ENCODE data around the gene RELN.
"Not testable (repeated sequence)": the region's sequence is repeated elsewhere in the genome, so short reads cannot be mapped to it uniquely, and the experiment has no call there.

Gene RELN

DNA sequence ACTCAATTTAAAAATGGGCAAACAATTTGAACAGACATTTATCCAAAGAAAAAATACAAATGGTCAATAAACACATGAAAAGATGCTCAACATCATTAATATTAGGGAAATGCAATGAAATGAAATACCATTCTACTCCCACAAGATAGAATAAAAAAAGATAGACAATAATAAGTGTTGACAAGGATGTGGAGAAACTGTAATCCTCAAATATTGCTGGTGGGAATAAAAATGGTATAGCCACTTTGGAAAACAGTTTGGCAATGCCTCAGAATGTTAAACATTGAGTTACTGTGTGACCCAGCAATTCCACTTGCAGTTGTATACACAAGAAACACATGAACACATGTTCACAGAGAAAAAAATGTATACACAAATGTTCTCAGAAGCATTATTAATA, 197.6 kb downstream of the RELN start:
- no peak for DNase-seq (ENCODE audit: low read depth)
- H3K4me3 ChIP-seq (ENCODE audit: low read length), result no peak overlapping the region
- TF ChIP-seq, protein P1, sequence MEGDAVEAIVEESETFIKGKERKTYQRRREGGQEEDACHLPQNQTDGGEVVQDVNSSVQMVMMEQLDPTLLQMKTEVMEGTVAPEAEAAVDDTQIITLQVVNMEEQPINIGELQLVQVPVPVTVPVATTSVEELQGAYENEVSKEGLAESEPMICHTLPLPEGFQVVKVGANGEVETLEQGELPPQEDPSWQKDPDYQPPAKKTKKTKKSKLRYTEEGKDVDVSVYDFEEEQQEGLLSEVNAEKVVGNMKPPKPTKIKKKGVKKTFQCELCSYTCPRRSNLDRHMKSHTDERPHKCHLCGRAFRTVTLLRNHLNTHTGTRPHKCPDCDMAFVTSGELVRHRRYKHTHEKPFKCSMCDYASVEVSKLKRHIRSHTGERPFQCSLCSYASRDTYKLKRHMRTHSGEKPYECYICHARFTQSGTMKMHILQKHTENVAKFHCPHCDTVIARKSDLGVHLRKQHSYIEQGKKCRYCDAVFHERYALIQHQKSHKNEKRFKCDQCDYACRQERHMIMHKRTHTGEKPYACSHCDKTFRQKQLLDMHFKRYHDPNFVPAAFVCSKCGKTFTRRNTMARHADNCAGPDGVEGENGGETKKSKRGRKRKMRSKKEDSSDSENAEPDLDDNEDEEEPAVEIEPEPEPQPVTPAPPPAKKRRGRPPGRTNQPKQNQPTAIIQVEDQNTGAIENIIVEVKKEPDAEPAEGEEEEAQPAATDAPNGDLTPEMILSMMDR (IDR thresholded peaks at IDR 0.05; ENCODE audit: insufficient read depth, low read depth, low read length, missing control alignments), result no peak

DNA sequence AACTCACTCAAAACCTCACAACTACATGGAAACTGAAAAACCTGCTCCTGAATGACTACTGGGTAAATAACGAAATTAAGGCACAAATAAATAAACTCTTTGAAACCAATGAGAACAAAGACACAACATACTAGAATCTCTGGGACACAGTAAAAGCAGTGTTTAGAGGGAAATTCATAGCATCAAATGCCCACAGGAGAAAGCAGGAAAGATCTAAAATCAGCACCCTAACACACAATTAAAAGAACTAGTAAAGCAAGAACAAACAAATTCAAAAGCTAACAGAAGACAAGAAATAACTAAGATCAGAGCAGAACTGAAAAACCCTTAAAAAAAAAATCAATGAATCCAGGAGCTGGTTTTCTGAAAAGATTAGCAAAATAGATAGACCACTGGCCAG, 202.4 kb downstream of the RELN start:
- not testable (repeated sequence) for H3K4me3 ChIP-seq (ENCODE audit: low read length); DNase-seq (ENCODE audit: low read depth)

DNA sequence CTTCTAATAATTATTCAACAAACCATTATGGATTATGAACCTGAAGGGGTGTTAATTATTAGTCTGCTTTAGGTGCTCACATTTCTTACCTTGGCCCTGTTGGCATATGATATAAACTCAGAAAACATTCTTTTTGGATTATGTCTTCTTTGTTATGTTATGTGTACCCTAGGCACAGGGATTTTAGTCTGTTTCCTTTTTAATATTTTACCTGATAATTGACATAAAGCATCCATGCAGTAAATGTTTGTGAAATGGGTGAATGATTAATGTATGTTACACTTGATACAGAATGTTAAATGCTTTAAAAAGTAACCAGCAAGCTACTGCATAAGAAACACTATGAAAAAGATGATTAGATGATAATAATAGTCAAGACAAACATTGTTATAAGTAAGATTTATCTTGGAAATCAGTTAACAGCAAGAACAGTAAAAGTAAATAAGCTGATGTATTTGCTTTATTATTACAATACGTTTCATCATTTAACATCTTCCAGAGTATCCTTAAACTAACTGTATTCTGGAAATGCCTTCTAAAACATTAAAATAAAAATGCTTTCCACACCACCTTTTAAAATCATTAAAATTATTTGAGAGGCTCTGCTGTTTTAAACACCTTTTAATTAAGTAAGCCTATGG, 204.7 kb downstream of the RELN start:
- DNase-seq (ENCODE audit: low read depth), result no peak
- no peak overlapping the region for H3K4me3 ChIP-seq (ENCODE audit: low read length)
- TF ChIP-seq, protein P1 (IDR thresholded peaks at IDR 0.05; ENCODE audit: insufficient read depth, low read depth, low read length, missing control alignments), result no peak

DNA sequence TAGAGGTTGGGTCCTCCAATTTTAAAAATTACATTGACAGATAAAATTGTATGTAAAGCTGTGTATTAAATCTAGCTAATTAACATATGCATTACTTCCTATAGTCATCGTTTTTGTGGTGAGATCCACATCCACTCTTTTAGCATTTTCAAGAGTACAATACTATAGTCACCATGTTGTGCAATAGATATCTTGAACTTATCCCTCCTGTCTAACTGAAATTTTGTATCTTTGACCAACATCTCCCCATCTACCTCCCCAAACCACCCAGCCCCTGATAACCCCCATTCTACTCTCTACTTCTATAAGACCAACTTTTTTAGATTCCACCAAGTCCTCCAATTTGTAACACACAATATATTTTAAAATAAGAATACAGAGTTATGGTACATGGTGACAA, 208.0 kb downstream of the RELN start:
- TF ChIP-seq, protein P1 (IDR thresholded peaks at IDR 0.05; ENCODE audit: insufficient read depth, low read depth, low read length, missing control alignments), result no peak
- H3K4me3 ChIP-seq (ENCODE audit: low read length), result no peak overlapping the region
- no peak for DNase-seq (ENCODE audit: low read depth)

DNA sequence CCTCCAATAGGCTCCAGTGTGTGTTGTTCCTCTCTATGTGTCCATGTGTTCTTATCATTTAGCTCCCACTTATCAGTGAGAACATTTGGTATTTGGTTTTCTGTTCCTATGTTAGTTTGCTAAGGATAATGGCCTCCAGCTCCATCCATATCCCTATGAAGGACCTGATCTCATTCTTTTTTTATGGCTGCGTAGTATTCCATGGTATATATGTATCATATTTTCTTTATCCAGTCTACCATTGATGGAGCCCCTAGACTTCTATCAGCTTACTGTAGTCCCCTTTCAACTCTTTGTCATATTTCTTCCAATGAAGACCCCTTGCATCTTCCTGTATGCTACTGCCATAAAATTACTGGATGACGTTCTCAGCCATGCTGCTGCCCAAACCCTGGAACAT, 208.9 kb downstream of the RELN start:
- not testable (repeated sequence) for DNase-seq (ENCODE audit: low read depth); H3K4me3 ChIP-seq (ENCODE audit: low read length)

DNA sequence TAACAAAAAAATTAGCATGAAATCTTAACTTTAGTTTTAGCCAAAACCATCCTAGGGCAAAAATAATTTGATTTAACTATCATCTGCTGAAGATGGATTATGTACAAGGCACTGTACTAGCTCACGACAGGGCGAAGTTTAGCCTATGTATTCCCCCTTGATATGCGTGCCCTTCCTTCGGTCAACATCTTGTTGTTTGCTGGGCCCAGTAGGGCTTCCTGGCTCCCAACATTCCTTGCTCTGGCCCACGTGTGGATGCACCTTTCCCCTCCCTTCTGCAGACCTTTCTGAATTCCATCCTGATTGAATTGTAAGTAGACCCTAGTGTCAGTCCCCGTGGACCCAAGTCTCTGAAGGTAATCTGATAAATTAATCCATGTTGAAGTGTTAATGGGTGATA, 212.0 kb downstream of the RELN start:
- no peak overlapping the region for H3K4me3 ChIP-seq (ENCODE audit: low read length)
- TF ChIP-seq, protein P1 (IDR thresholded peaks at IDR 0.05; ENCODE audit: insufficient read depth, low read depth, low read length, missing control alignments), result no peak

DNA sequence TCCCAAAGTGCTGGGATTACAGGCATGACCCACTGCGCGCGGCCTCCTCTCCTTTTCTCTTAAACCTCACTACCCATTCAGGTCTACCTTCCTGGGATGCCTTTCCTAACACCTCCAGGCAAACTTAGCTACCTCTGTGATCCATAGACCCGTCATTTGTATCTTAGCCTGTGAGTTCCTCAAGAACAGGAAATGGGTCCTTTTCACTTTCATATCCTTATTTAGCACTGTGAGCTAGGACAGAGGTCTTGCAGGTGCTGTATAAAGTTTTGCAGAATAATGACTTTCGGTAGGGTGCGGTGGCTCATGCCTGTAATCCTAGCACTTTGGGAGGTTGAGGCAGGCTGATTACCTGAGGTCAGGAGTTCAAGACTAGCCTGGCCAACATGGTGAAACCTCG, 215.7 kb downstream of the RELN start:
- TF ChIP-seq, protein P1 (IDR thresholded peaks at IDR 0.05; ENCODE audit: insufficient read depth, low read depth, low read length, missing control alignments), result no peak

More for the DNA sequence above, 212.0 kb downstream of the RELN start:
- no peak for DNase-seq (ENCODE audit: low read depth)

DNA sequence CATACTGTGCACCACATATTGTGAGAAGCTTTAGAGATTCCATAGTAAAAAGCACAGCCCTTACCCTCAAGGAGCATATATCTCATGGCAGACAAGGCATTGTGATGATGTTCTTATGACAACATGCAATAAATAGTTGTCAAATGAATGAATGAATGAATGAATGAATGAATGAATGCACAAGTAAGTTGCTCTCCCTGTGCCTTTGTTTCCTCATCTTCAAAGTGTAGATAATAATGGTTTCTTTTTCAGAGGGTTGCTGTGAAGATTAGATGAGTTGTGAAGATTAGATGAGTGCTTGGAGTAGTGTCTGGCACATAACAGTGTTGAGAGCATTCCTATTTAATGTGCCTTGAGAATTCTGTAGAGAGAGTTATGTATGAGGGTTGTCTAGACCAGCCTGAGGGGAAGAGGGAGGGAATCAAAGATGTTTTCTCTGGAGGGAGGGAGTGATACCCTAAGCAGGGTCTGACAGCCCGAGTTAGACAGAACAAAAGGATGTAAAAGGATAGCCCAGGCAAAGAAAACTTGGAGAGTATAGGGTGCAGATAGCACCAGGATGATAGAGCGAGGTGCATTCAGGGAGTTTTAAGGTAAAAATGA, 217.2 kb downstream of the RELN start:
- no peak overlapping the region for H3K4me3 ChIP-seq (ENCODE audit: low read length)
- TF ChIP-seq, protein P1 (IDR thresholded peaks at IDR 0.05; ENCODE audit: insufficient read depth, low read depth, low read length, missing control alignments), result no peak
- no peak for DNase-seq (ENCODE audit: low read depth)

More for the DNA sequence above, 215.7 kb downstream of the RELN start:
- H3K4me3 ChIP-seq (ENCODE audit: low read length), result no peak overlapping the region
- no peak for DNase-seq (ENCODE audit: low read depth)

Data from epithelial cell of esophagus (primary cell).